A549 (cell line): Measurements from ENCODE around the gene MRPS9. TPM values are rescaled to one million over a fixed set of nuclear protein-coding genes. Genes with fewer than 3 reads are reported as not detected.

ENCODE experiments used
- ATAC-seq, 2 experiments: fragments of 200-7000 bp in 1 of 2; fragments of >200 bp in 1 of 2; cut with Nextera tagmentation in 1 of 2; cut with Tn5 transposase in 1 of 2; 3 replicates each; pipeline versions ENCODE4 v1.8.0 to v1.9.1; 2018 to 2020; ENCODE audit warnings: mild to moderate bottlenecking in 1 of 2, moderate library complexity in 1 of 2
- CTCF ChIA-PET: fragments of 300-600 bp; sonication (Branson Sonifier 250); formaldehyde crosslinking; extraction: SDS; loops from one replicate; lab custom pipeline; 2021; ENCODE audit warnings: antibody characterized with exemption, inconsistent platforms; lab: Yijun Ruan, JAX
- POLR2A ChIA-PET: fragments of 350-600 bp; formaldehyde crosslinking; extraction: SDS; loops from one replicate; lab custom pipeline; 2021; ENCODE audit warnings: antibody characterized with exemption, inconsistent platforms; lab: Yijun Ruan, JAX
- DNase-seq, 2 experiments: peaks; one replicate each; pipeline versions ENCODE4 v3.0.0 to v3.0.0-alpha.2; 2011 to 2016; ENCODE audit warnings: low read depth in 1 of 2, low spot score in 1 of 2
- FAIRE-seq: peaks from 2 replicates; lab custom pipeline; 2011; peaks lifted over from hg19 to GRCh38; lab: Jason Lieb, UNC
- H3K27ac ChIP-seq, 2 experiments: fragments of >200 bp; sonication (Bioruptor Twin); formaldehyde crosslinking; 3 replicates each; pipeline ENCODE4 v1.5.1; 2016 to 2017
- H3K4me1 ChIP-seq: fragments of >200 bp; sonication (Bioruptor Twin); formaldehyde crosslinking; 3 replicates; pipeline ENCODE4 v1.6.1; 2016
- H3K4me2 ChIP-seq: fragments of >200 bp; sonication (Bioruptor Twin); formaldehyde crosslinking; 3 replicates; pipeline ENCODE4 v1.6.1; 2016
- H3K4me3 ChIP-seq: fragments of >200 bp; sonication (Bioruptor Twin); formaldehyde crosslinking; 3 replicates; pipeline ENCODE4 v1.5.1; 2016
- H3K9me3 ChIP-seq: fragments of >200 bp; sonication (Bioruptor Twin); formaldehyde crosslinking; 3 replicates; pipeline ENCODE4 v1.6.1; 2016
- CBX2 ChIP-seq: fragments of 200-600 bp; sonication (generic); IDR thresholded peaks from 2 replicates; pipeline ENCODE4 v1.6.1; 2016; ENCODE audit warnings: low read depth, mild to moderate bottlenecking, borderline replicate concordance
- CBX8 ChIP-seq: fragments of 200-600 bp; sonication (generic); IDR thresholded peaks from 2 replicates; pipeline ENCODE4 v1.6.1; 2016
- CHD2 ChIP-seq: fragments of 150-350 bp; IDR thresholded peaks from 2 replicates; pipeline ENCODE4 v1.6.1; 2014; ENCODE audit warnings: low read length; ENCODE audit not compliant: partially characterized antibody
- EHF ChIP-seq: fragments of 250-450 bp; sonication (Bioruptor Pico); IDR thresholded peaks from 2 replicates; pipeline ENCODE4 v1.5.0; 2020; ENCODE audit warnings: mild to moderate bottlenecking
- ESRRA ChIP-seq: fragments of 150-350 bp; IDR thresholded peaks from 2 replicates; pipeline ENCODE4 v1.6.1; 2014; ENCODE audit warnings: mild to moderate bottlenecking, low read length, borderline replicate concordance
- FOXS1 ChIP-seq: fragments of 250-450 bp; sonication (Bioruptor Pico); IDR thresholded peaks from 2 replicates; pipeline ENCODE4 v1.5.0; 2020; ENCODE audit warnings: mild to moderate bottlenecking, moderate library complexity
- GATA3 ChIP-seq: IDR thresholded peaks from 2 replicates; pipeline ENCODE4 v1.6.1; 2012; ENCODE audit warnings: borderline replicate concordance
- HEYL ChIP-seq: fragments of 250-450 bp; sonication (Bioruptor Pico); IDR thresholded peaks from 2 replicates; pipeline ENCODE4 v1.8.0; 2021; ENCODE audit warnings: mild to moderate bottlenecking, moderate library complexity
- HOXA7 ChIP-seq: fragments of 250-450 bp; sonication (Bioruptor Pico); IDR thresholded peaks from 2 replicates; pipeline ENCODE4 v1.5.0; 2020; ENCODE audit warnings: mild to moderate bottlenecking, moderate library complexity
- HOXB5 ChIP-seq: fragments of 250-450 bp; sonication (Bioruptor Pico); IDR thresholded peaks from 2 replicates; pipeline ENCODE4 v1.5.0; 2020; ENCODE audit warnings: mild to moderate bottlenecking, moderate library complexity
- JUNB ChIP-seq: fragments of >200 bp; sonication (Bioruptor Twin); formaldehyde crosslinking; IDR thresholded peaks from 2 replicates; pipeline ENCODE4 v1.6.1; 2016
- KDM1A ChIP-seq: fragments of 200-600 bp; sonication (generic); IDR thresholded peaks from 2 replicates; pipeline ENCODE4 v1.6.1; 2016; ENCODE audit warnings: low read depth, mild to moderate bottlenecking
- MAFK ChIP-seq: fragments of 450-650 bp; IDR thresholded peaks from 2 replicates; pipeline ENCODE4 v1.6.1; 2014; ENCODE audit not compliant: partially characterized antibody
- MAZ ChIP-seq: fragments of 150-350 bp; IDR thresholded peaks from 2 replicates; pipeline ENCODE4 v1.6.1; 2014; ENCODE audit warnings: antibody characterized with exemption, low read depth, low read length, borderline replicate concordance
- NPAS2 ChIP-seq: fragments of 250-450 bp; sonication (Bioruptor Pico); IDR thresholded peaks from 2 replicates; pipeline ENCODE4 v1.8.0; 2022; ENCODE audit warnings: mild to moderate bottlenecking, moderate library complexity, borderline replicate concordance
- POLR2AphosphoS2 ChIP-seq: conservative IDR thresholded peaks from 2 replicates; pipeline ENCODE4 v1.6.1; 2012; ENCODE audit warnings: low read length, improper control_type of control experiment, inconsistent platforms
- RAD21 ChIP-seq, 2 experiments: fragments of >200 bp in 1 of 2; sonication (Bioruptor Twin) in 1 of 2; formaldehyde crosslinking in 1 of 2; IDR thresholded peaks in 1 of 2; conservative IDR thresholded peaks in 1 of 2; 2 replicates in 1 of 2; 3 replicates in 1 of 2; pipeline ENCODE4 v1.6.1; 2012 to 2018; ENCODE audit warnings: inconsistent platforms in 1 of 2
- RCOR1 ChIP-seq: fragments of 150-350 bp; IDR thresholded peaks from 2 replicates; pipeline ENCODE4 v1.6.1; 2014; ENCODE audit warnings: antibody characterized with exemption, low read length, low read depth
- RNF2 ChIP-seq: fragments of 200-600 bp; sonication (generic); IDR thresholded peaks from 2 replicates; pipeline ENCODE4 v1.6.1; 2016; ENCODE audit warnings: low read depth, mild to moderate bottlenecking, antibody characterized with exemption, moderate library complexity, borderline replicate concordance
- SREBF2 ChIP-seq: fragments of 450-650 bp; IDR thresholded peaks from 2 replicates; pipeline ENCODE4 v1.6.1; 2014; ENCODE audit warnings: mild to moderate bottlenecking, moderate library complexity
- TFCP2L1 ChIP-seq: fragments of 250-450 bp; sonication (Bioruptor Pico); IDR thresholded peaks from 2 replicates; pipeline ENCODE4 v1.5.0; 2021; ENCODE audit warnings: mild to moderate bottlenecking
- TP53 ChIP-seq: fragments of 250-450 bp; sonication (Bioruptor Pico); IDR thresholded peaks from 2 replicates; pipeline ENCODE4 v1.5.0; 2021; ENCODE audit warnings: mild to moderate bottlenecking, moderate library complexity
- ZC3H11A ChIP-seq: fragments of 450-650 bp; IDR thresholded peaks from 2 replicates; pipeline ENCODE4 v1.6.1; 2014; ENCODE audit warnings: antibody characterized with exemption, mild to moderate bottlenecking
- ZSCAN20 ChIP-seq: fragments of 250-450 bp; sonication (Bioruptor Pico); IDR thresholded peaks from 2 replicates; pipeline ENCODE4 v1.8.0; 2022; ENCODE audit warnings: mild to moderate bottlenecking, moderate library complexity
- WGBS: methylation state at CpG from one replicate; pipeline ENCODE4 v1.1.6; 2017; ENCODE audit errors: missing lambda C conversion rate; 5-methylcytosine and 5-hydroxymethylcytosine counted together
- polyA plus RNA-seq, 4 experiments: library from polyadenylated mRNA; depleted of rRNA in 3 of 4; stranded (reverse); fragments of >200 nt; fragmentation: RNase III in 1 of 4; extraction: RNeasy Plus Mini Kit Qiagen cat#74134 plus additional on column Dnase treatment in 1 of 4; gene quantifications; 2 replicates in 3 of 4; 3 replicates in 1 of 4; pipeline ENCODE4 v1.2.3, GENCODE V29; 2011 to 2017
- TF ChIP-seq, protein P1 (sequence below): IDR thresholded peaks from 2 replicates; pipeline ENCODE4 v1.6.1; 2012
- TF ChIP-seq, protein P2 (sequence below): fragments of >200 bp; sonication (Bioruptor Twin); formaldehyde crosslinking; IDR thresholded peaks from 2 replicates; pipeline ENCODE4 v1.6.1; 2016
- TF ChIP-seq, protein P3 (sequence below): fragments of >200 bp; sonication (Bioruptor Twin); formaldehyde crosslinking; IDR thresholded peaks from 3 replicates; pipeline ENCODE4 v1.6.1; 2016
- TF ChIP-seq, protein P4 (sequence below): fragments of 450-650 bp; IDR thresholded peaks from 2 replicates; pipeline ENCODE4 v1.6.1; 2014; ENCODE audit warnings: antibody characterized with exemption
- TF ChIP-seq, protein P5 (sequence below): fragments of 250-450 bp; sonication (Bioruptor Pico); IDR thresholded peaks from 2 replicates; pipeline ENCODE4 v1.5.0; 2021; ENCODE audit warnings: mild to moderate bottlenecking, moderate library complexity, borderline replicate concordance

Gene MRPS9
- polyA plus RNA-seq, 2 of the 4 experiments (the other 2 are of a cell fraction), result 42.5 to 54.4 TPM

DNA sequence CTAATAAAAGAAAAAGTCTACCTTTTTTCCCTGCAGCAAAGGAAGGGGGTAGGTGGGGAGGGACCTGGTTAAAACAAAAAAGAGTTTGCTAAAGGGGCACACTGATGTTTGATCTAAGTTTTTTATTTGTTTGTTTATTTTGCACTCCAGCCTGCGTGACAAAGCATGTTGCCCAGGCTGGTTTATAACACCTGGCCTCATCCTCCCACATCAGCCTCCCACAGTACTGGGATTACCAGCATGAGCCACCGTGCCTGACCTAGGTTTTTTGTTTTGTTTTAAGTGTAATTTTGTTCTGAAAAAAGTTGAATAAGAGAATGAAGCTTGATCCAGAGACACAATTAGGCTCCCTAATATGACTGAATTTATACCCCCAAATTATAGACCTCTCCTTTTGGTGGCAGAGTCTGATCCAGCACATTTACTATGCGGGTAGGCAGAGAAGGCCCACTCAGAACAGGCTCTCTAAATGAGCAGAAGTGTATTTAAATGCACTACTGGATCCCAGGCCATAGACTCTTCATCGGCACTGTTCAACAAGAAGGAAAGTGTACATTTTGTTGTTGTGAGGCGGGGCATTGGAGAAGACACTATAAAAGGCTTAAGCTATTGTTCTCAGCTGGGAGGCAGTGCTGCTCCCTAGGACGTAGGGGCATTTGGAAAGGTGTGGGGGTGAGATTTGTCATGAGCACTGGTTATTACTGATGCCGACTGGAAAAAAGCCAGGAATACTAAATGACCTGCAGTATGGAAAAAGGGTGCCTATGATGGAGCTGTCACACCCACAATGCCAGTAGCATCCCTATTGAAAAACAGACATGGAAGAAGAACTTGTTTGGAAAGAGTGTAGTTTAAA lies 32.4 kb downstream of the MRPS9 start:
- FAIRE-seq (no peak), DNase-seq (no peak), ATAC-seq (no peak)
- no peak overlapping the region for H3K27ac ChIP-seq
- CTCF ChIA-PET, result no interaction called here
- H3K4me1 ChIP-seq, result peaks cover 5% of the 10 kb centered on the region; the same call in 1 of the 3 replicates
- POLR2A ChIA-PET, result no interaction called here
- H3K4me2 ChIP-seq, result no peak overlapping the region
- 87% methylated on average over 7 of the region's 7 CpGs for WGBS
- no peak overlapping the region for H3K4me3 ChIP-seq
- no peak for TF ChIP-seq KDM1A
- no peak for TF ChIP-seq JUNB
- TF ChIP-seq, protein P1, sequence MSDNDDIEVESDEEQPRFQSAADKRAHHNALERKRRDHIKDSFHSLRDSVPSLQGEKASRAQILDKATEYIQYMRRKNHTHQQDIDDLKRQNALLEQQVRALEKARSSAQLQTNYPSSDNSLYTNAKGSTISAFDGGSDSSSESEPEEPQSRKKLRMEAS, result no peak
- no peaks in the 10 kb centered on the region for H3K9me3 ChIP-seq

DNA sequence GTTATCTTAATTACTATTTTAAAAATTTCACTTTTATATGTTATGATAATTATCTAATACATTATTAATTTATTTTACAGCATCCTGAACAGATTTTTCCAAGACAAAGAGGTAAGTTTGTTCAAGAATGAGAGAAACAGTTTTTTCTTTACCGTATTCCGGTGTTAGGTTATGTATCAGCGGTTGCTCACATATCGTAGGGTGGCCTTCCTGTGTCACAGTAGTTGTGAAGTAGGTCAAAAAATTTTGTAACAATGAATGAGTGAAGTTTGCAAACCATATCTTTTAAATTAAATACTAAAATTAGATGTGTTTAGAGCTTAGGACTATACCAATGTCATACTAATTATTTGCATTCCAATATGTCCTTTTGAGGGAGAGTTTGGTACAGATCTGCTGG lies 33.5 kb downstream of the MRPS9 start:
- POLR2A ChIA-PET, result no interaction called here
- CTCF ChIA-PET, result interaction anchor here (1.0 kb wide), 1 partner anchor 165 kb away, joined by 3 read pairs; no protein-coding TSS in a partner anchor

DNA sequence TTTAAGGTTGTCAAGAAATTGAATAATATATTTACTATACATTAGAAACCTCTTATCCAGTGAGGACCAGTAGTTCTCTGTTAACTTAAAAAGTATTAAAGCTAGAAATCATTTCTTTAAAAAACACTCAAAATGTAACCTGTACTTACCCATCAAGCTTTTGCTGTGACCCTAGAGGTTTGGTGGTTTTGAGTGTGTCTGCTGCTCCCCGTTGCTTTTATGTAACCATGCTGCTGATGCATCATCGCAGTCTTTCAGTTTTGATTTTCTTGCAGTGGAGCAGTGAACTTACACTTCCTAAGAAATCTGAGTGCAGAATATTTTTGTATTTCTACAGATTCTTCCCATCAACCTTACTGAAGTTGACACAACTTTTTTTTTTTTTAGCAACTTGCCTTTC lies 34.2 kb downstream of the MRPS9 start:
- Histone ChIP-seq H3K4me2 (no peak overlapping the region), H3K4me3 (no peak overlapping the region), H3K4me1 (peaks cover 5% of the 10 kb centered on the region; the same call in 1 of the 3 replicates), H3K27ac (no peak overlapping the region), H3K9me3 (no peaks in the 10 kb centered on the region)
- ATAC-seq, result no peak
- FAIRE-seq, result no peak
- 96% methylated on average over 2 of the region's 2 CpGs for WGBS
- DNase-seq, result no peak
- POLR2A ChIA-PET, result no interaction called here
- CTCF ChIA-PET, result interaction anchor here (1.0 kb wide), 1 partner anchor 164 kb away, joined by 3 read pairs; no protein-coding TSS in a partner anchor
- no peak for TF ChIP-seq RAD21 (conservative IDR thresholded peaks at IDR 0.05 in 1 of 2, IDR thresholded peaks at IDR 0.05 in 1 of 2)
- no peak for TF ChIP-seq TP53 (CRISPR knock-in tag)
- TF ChIP-seq CBX8, result no peak
- no peak for TF ChIP-seq GATA3
- no peak for TF ChIP-seq MAZ
- TF ChIP-seq HEYL, result no peak
- TF ChIP-seq, protein P1, result no peak
- TF ChIP-seq TFCP2L1 (CRISPR knock-in tag), result no peak
- TF ChIP-seq, protein P2, sequence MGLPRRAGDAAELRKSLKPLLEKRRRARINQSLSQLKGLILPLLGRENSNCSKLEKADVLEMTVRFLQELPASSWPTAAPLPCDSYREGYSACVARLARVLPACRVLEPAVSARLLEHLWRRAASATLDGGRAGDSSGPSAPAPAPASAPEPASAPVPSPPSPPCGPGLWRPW, result no peak
- TF ChIP-seq, protein P3, sequence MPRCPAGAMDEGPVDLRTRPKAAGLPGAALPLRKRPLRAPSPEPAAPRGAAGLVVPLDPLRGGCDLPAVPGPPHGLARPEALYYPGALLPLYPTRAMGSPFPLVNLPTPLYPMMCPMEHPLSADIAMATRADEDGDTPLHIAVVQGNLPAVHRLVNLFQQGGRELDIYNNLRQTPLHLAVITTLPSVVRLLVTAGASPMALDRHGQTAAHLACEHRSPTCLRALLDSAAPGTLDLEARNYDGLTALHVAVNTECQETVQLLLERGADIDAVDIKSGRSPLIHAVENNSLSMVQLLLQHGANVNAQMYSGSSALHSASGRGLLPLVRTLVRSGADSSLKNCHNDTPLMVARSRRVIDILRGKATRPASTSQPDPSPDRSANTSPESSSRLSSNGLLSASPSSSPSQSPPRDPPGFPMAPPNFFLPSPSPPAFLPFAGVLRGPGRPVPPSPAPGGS, result no peak
- no peak for TF ChIP-seq POLR2AphosphoS2

More for the DNA sequence above, 33.5 kb downstream of the MRPS9 start:
- Histone ChIP-seq H3K4me3 (no peak overlapping the region), H3K27ac (no peak overlapping the region), H3K4me2 (no peak overlapping the region), H3K9me3 (no peaks in the 10 kb centered on the region), H3K4me1 (peaks cover 5% of the 10 kb centered on the region; the same call in 1 of the 3 replicates)
- ATAC-seq (no peak), DNase-seq (no peak), FAIRE-seq (no peak)
- TF ChIP-seq ZSCAN20 (CRISPR knock-in tag) (no peak), RNF2 (no peak), HOXA7 (CRISPR knock-in tag) (no peak), EHF (CRISPR knock-in tag) (no peak), MAFK (no peak), ESRRA (no peak), ZC3H11A (no peak), CBX2 (no peak), CHD2 (no peak), FOXS1 (CRISPR knock-in tag) (no peak), RAD21 (conservative IDR thresholded peaks at IDR 0.05 in 1 of 2, IDR thresholded peaks at IDR 0.05 in 1 of 2) (no peak), RCOR1 (no peak), NPAS2 (CRISPR knock-in tag) (no peak), SREBF2 (no peak), HOXB5 (no peak)
- TF ChIP-seq, protein P2, result no peak
- TF ChIP-seq, protein P1, result no peak
- TF ChIP-seq, protein P4, sequence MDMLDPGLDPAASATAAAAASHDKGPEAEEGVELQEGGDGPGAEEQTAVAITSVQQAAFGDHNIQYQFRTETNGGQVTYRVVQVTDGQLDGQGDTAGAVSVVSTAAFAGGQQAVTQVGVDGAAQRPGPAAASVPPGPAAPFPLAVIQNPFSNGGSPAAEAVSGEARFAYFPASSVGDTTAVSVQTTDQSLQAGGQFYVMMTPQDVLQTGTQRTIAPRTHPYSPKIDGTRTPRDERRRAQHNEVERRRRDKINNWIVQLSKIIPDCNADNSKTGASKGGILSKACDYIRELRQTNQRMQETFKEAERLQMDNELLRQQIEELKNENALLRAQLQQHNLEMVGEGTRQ, result no peak
- TF ChIP-seq, protein P3, result no peak
- TF ChIP-seq, protein P5, sequence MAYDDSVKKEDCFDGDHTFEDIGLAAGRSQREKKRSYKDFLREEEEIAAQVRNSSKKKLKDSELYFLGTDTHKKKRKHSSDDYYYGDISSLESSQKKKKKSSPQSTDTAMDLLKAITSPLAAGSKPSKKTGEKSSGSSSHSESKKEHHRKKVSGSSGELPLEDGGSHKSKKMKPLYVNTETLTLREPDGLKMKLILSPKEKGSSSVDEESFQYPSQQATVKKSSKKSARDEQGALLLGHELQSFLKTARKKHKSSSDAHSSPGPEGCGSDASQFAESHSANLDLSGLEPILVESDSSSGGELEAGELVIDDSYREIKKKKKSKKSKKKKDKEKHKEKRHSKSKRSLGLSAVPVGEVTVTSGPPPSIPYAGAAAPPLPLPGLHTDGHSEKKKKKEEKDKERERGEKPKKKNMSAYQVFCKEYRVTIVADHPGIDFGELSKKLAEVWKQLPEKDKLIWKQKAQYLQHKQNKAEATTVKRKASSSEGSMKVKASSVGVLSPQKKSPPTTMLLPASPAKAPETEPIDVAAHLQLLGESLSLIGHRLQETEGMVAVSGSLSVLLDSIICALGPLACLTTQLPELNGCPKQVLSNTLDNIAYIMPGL (CRISPR knock-in tag), result no peak
- WGBS, result 92% methylated on average over 4 of the region's 4 CpGs
